Neural progenitor cell (in vitro differentiated cells): ENCODE results near the gene GALNT18. TPM values are rescaled to one million over a fixed set of nuclear protein-coding genes. Genes with fewer than 3 reads are reported as not detected.

Source experiments
- DNase-seq: peaks from one replicate; pipeline ENCODE4 v3.0.0-alpha.2; 2016; ENCODE audit warnings: low spot score
- H2AFZ ChIP-seq: fragments of 200-600 bp; sonication (generic); replicated peaks from 2 replicates; pipeline ENCODE4 v1.6.1; 2016; ENCODE audit warnings: antibody characterized with exemption
- H3F3A ChIP-seq: fragments of 200-600 bp; sonication (generic); 2 replicates; pipeline ENCODE4 v1.6.1; 2016; ENCODE audit warnings: antibody characterized with exemption, low read depth
- H3K27ac ChIP-seq: fragments of 200-600 bp; sonication (generic); 2 replicates; pipeline ENCODE4 v1.5.1; 2016; ENCODE audit warnings: mild to moderate bottlenecking
- H3K27me3 ChIP-seq: fragments of 200-600 bp; sonication (generic); 2 replicates; pipeline ENCODE4 v1.6.1; 2016; ENCODE audit warnings: mild to moderate bottlenecking, moderate library complexity
- H3K36me3 ChIP-seq: fragments of 200-600 bp; sonication (generic); 2 replicates; pipeline ENCODE4 v1.5.1; 2016
- H3K4me1 ChIP-seq: fragments of 200-600 bp; sonication (generic); 2 replicates; pipeline ENCODE4 v1.6.1; 2016; ENCODE audit warnings: mixed run types
- H3K4me2 ChIP-seq: fragments of 200-600 bp; sonication (generic); 2 replicates; pipeline ENCODE4 v1.6.1; 2016
- H3K4me3 ChIP-seq: fragments of 200-600 bp; sonication (generic); 2 replicates; pipeline ENCODE4 v1.5.1; 2016
- H3K79me2 ChIP-seq: fragments of 200-600 bp; sonication (generic); 2 replicates; pipeline ENCODE4 v1.6.1; 2016; ENCODE audit warnings: low read depth
- H3K9ac ChIP-seq: fragments of 200-600 bp; sonication (generic); 2 replicates; pipeline ENCODE4 v1.6.1; 2016
- H3K9me3 ChIP-seq: fragments of 200-600 bp; sonication (generic); 2 replicates; pipeline ENCODE4 v1.5.1; 2016; ENCODE audit warnings: low read depth
- H4K20me1 ChIP-seq: fragments of 200-600 bp; sonication (generic); 2 replicates; pipeline ENCODE4 v1.6.1; 2016; ENCODE audit warnings: low read depth
- H3K27ac Mint-ChIP-seq: 3 replicates; pipeline ENCODE4 v1.8.0; 2021; ENCODE audit warnings: mixed read lengths
- H3K27me3 Mint-ChIP-seq: 2 replicates; pipeline ENCODE4 v1.8.0; 2022; ENCODE audit warnings: low read depth, mild to moderate bottlenecking, inconsistent platforms, moderate library complexity, mixed read lengths; ENCODE audit not compliant: insufficient read depth
- H3K36me3 Mint-ChIP-seq: 3 replicates; pipeline ENCODE4 v1.8.0; 2021; ENCODE audit warnings: mixed read lengths
- H3K4me1 Mint-ChIP-seq: 3 replicates; pipeline ENCODE4 v1.8.0; 2021; ENCODE audit warnings: mixed read lengths
- H3K4me3 Mint-ChIP-seq: 3 replicates; pipeline ENCODE4 v1.8.0; 2021; ENCODE audit warnings: mild to moderate bottlenecking, moderate library complexity, mixed read lengths
- H3K9me3 Mint-ChIP-seq: 3 replicates; pipeline ENCODE4 v1.8.0; 2020; ENCODE audit warnings: mixed read lengths
- EZH2 ChIP-seq: fragments of 200-600 bp; sonication (generic); IDR thresholded peaks from 2 replicates; pipeline ENCODE4 v1.6.1; 2017; ENCODE audit warnings: antibody characterized with exemption, mild to moderate bottlenecking, moderate library complexity
- EZH2phosphoT487 ChIP-seq: fragments of 200-600 bp; sonication (generic); IDR thresholded peaks from 2 replicates; pipeline ENCODE4 v1.6.1; 2017; ENCODE audit warnings: antibody characterized with exemption
- total RNA-seq: library from RNA; depleted of rRNA; stranded (reverse); fragments of >200 nt; gene quantifications from 2 replicates; pipeline ENCODE4 v1.2.3, GENCODE V29; 2015; ENCODE audit warnings: low replicate concordance
- TF ChIP-seq, protein P1 (sequence below): fragments of 200-600 bp; sonication (generic); IDR thresholded peaks from 2 replicates; pipeline ENCODE4 v1.5.1; 2017; ENCODE audit warnings: antibody characterized with exemption, mild to moderate bottlenecking

GALNT18 gene
- total RNA-seq, 1 donor from 2014 or later: 2.4 TPM

DNA sequence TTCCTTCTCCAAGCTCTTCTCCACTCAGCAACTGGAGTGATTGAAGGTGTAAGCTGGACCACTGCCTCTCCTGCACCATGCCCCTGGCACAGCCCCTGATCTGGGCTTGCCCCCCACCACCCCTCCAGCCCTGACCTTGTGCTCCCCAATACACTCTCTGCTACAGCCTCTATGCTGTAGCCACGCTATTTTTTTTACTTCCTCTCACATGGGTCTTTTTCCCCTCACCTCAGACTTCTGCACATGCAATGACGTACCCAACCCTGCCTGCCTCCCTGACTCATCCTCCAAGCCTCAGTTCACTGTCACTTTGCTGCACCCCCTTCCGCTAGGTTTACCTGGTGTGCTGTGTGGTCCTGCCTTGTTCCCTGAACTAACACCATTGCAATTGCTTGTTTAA, 277.8 kb downstream of the GALNT18 start:
- Mint-ChIP-seq H3K36me3 (no peaks in the 10 kb centered on the region), H3K4me3 (no peak overlapping the region), H3K9me3 (no peaks in the 10 kb centered on the region), H3K27ac (no peak overlapping the region), H3K4me1 (no peaks in the 10 kb centered on the region), H3K27me3 (peaks cover 5% of the 10 kb centered on the region)
- Histone ChIP-seq H3K9ac (no peak overlapping the region), H3K27me3 (no peaks in the 10 kb centered on the region), H3K9me3 (no peaks in the 10 kb centered on the region), H3K4me2 (no peak overlapping the region), H2AFZ (no peak overlapping the region), H3K4me1 (no peaks in the 10 kb centered on the region), H3K36me3 (no peaks in the 10 kb centered on the region), H4K20me1 (no peaks in the 10 kb centered on the region), H3K27ac (no peak overlapping the region), H3K79me2 (no peaks in the 10 kb centered on the region), H3F3A (no peaks in the 10 kb centered on the region), H3K4me3 (no peak overlapping the region)
- DNase-seq: no peak
- TF ChIP-seq EZH2 (no peak), EZH2phosphoT487 (no peak)
- TF ChIP-seq, protein P1, sequence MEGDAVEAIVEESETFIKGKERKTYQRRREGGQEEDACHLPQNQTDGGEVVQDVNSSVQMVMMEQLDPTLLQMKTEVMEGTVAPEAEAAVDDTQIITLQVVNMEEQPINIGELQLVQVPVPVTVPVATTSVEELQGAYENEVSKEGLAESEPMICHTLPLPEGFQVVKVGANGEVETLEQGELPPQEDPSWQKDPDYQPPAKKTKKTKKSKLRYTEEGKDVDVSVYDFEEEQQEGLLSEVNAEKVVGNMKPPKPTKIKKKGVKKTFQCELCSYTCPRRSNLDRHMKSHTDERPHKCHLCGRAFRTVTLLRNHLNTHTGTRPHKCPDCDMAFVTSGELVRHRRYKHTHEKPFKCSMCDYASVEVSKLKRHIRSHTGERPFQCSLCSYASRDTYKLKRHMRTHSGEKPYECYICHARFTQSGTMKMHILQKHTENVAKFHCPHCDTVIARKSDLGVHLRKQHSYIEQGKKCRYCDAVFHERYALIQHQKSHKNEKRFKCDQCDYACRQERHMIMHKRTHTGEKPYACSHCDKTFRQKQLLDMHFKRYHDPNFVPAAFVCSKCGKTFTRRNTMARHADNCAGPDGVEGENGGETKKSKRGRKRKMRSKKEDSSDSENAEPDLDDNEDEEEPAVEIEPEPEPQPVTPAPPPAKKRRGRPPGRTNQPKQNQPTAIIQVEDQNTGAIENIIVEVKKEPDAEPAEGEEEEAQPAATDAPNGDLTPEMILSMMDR: no peak

DNA sequence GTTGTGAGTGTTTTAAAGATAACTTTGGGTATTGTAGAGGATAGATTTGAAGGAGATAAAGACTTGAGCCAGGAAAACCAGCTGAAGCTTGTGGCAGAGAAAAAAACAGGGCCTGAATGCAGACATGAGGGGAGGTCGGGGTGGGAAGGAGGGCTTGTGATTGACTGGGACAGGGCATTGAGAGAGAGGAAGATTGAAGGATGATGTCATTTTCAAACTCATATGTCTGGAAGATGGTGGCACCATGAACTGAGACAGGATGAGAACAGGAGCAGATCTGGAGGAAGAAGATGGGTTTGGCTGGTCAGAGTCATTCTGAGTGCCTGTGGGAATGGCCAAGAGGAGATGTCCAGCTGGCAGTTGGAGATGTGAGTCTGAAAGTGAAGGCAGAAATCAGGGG, 283.5 kb downstream of the GALNT18 start:
- peaks cover 23% of the 10 kb centered on the region for H3K4me1 Mint-ChIP-seq

DNA sequence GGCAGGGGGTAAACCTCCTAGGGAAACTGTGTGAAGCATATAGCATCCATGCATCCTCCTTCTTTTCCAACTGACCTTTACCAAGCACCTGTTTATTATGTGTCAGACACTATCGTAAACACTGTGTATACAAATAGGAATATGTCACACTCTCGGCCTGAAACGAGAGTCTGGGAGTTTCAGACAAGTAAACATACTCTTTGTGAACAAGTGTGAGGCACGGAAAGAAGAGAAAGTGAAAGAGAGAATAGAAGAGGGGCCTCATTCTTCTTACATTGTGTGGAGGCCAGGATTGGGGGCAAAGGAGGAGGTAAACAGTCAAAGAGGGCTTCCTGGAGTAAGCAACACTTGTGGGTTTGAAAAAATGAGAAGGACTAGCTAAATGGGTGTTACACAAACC, 285.1 kb downstream of the GALNT18 start:
- H3K9ac ChIP-seq: no peak overlapping the region
- Mint-ChIP-seq H3K4me3 (no peak overlapping the region), H3K27ac (no peak overlapping the region), H3K9me3 (no peaks in the 10 kb centered on the region), H3K27me3 (peaks cover 2% of the 10 kb centered on the region), H3K4me1 (peaks cover 23% of the 10 kb centered on the region), H3K36me3 (no peaks in the 10 kb centered on the region)
- no peaks in the 10 kb centered on the region for H3K9me3 ChIP-seq
- no peak overlapping the region for H3K4me3 ChIP-seq
- TF ChIP-seq EZH2phosphoT487 (no peak), EZH2 (no peak)
- TF ChIP-seq, protein P1: no peak
- H3K27ac ChIP-seq: no peak overlapping the region
- no peak overlapping the region for H2AFZ ChIP-seq
- no peaks in the 10 kb centered on the region for H3K36me3 ChIP-seq
- no peak for DNase-seq
- H3F3A ChIP-seq: no peaks in the 10 kb centered on the region
- no peaks in the 10 kb centered on the region for H4K20me1 ChIP-seq
- H3K4me2 ChIP-seq: no peak overlapping the region
- H3K4me1 ChIP-seq: no peaks in the 10 kb centered on the region
- H3K27me3 ChIP-seq: no peaks in the 10 kb centered on the region
- no peaks in the 10 kb centered on the region for H3K79me2 ChIP-seq

More for the DNA sequence above, 283.5 kb downstream of the GALNT18 start:
- H2AFZ ChIP-seq: no peak overlapping the region
- no peaks in the 10 kb centered on the region for H3K79me2 ChIP-seq
- no peak for TF ChIP-seq EZH2
- no peak for TF ChIP-seq EZH2phosphoT487
- TF ChIP-seq, protein P1: no peak
- peaks cover 2% of the 10 kb centered on the region for H3K27me3 Mint-ChIP-seq
- no peak overlapping the region for H3K9ac ChIP-seq
- no peaks in the 10 kb centered on the region for H3K9me3 Mint-ChIP-seq
- H3K36me3 ChIP-seq: no peaks in the 10 kb centered on the region
- no peak overlapping the region for H3K4me3 Mint-ChIP-seq
- H3K9me3 ChIP-seq: no peaks in the 10 kb centered on the region
- H3F3A ChIP-seq: no peaks in the 10 kb centered on the region
- H3K4me1 ChIP-seq: no peaks in the 10 kb centered on the region
- H3K27ac Mint-ChIP-seq: no peak overlapping the region
- H3K4me3 ChIP-seq: no peak overlapping the region
- H3K27me3 ChIP-seq: no peaks in the 10 kb centered on the region
- no peak overlapping the region for H3K27ac ChIP-seq
- H3K4me2 ChIP-seq: no peak overlapping the region
- DNase-seq: no peak
- no peaks in the 10 kb centered on the region for H3K36me3 Mint-ChIP-seq
- H4K20me1 ChIP-seq: no peaks in the 10 kb centered on the region

DNA sequence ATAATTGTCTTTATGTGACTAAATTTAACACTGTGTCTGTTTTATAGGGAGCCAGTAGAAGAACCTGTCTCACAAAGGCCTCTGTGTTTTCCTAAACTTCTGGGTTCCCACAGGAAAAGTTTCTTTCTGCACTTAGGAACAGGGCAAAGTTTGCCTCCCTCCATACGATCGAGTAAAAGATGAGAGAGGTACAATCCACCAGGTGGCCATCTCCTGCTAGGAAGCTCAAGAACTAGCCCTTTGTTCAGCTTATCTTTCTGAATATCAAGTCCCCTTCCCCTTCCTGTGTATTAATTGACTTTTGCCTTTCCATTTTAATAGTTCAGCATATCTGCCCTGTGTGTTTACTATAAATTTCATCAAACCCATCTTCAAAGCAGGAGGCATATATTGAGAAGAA, 286.8 kb downstream of the GALNT18 start:
- Histone ChIP-seq H3F3A (no peaks in the 10 kb centered on the region), H3K36me3 (no peaks in the 10 kb centered on the region), H3K4me3 (no peak overlapping the region), H3K4me2 (no peak overlapping the region), H3K9me3 (no peaks in the 10 kb centered on the region), H4K20me1 (no peaks in the 10 kb centered on the region), H3K4me1 (no peaks in the 10 kb centered on the region), H3K79me2 (no peaks in the 10 kb centered on the region), H3K27ac (no peak overlapping the region), H2AFZ (no peak overlapping the region), H3K9ac (no peak overlapping the region), H3K27me3 (no peaks in the 10 kb centered on the region)
- H3K4me1 Mint-ChIP-seq: peaks cover 27% of the 10 kb centered on the region
- no peak overlapping the region for H3K4me3 Mint-ChIP-seq
- TF ChIP-seq EZH2 (no peak), EZH2phosphoT487 (no peak)
- TF ChIP-seq, protein P1: no peak
- no peak for DNase-seq
- peaks cover 2% of the 10 kb centered on the region for H3K27me3 Mint-ChIP-seq
- H3K9me3 Mint-ChIP-seq: no peaks in the 10 kb centered on the region
- no peaks in the 10 kb centered on the region for H3K36me3 Mint-ChIP-seq
- no peak overlapping the region for H3K27ac Mint-ChIP-seq
